DMS53 treated with DMSO at 0.1 percent for 48 hours (cell line): ENCODE measurements around the gene TFG.

Experiments used
- DNase-seq: peaks from one replicate; lab custom pipeline; 2025; ENCODE audit not compliant: unreplicated experiment; lab: John Stamatoyannopoulos, UW

TFG gene

GRCh38 chr3:100789579-100789978 lies 80.3 kb downstream of the TFG start:
- DNase-seq = no peak

- DNase-seq = no peak
Observed at GRCh38 chr3:100796556-100796955, 87.3 kb downstream of the TFG start.

GRCh38 chr3:100798012-100798411 lies 88.7 kb downstream of the TFG start:
- DNase-seq = no peak
